ENCODE data around the gene UTP11.

UTP11 gene

GRCh38 chr1:38073534-38074301, 61.2 kb downstream of the UTP11 start:
- DNase-seq: no peak

- DNase-seq: no peak
These were observed 61.8 kb downstream of the UTP11 start for GRCh38 chr1:38074302-38074677.
